IPS-20b (cell line): ENCODE data around the gene DEPDC5.

Experiments
- H3K27ac ChIP-seq: one replicate; pipeline ENCODE4 v1.5.1; 2013; ENCODE audit warnings: low read length
- H3K27me3 ChIP-seq: 2 replicates; pipeline ENCODE4 v1.6.1; 2013; ENCODE audit warnings: mild to moderate bottlenecking, low read length, inconsistent platforms; ENCODE audit not compliant: insufficient read depth
- H3K36me3 ChIP-seq: 2 replicates; pipeline ENCODE4 v1.6.1; 2013; ENCODE audit warnings: low read depth, mild to moderate bottlenecking, inconsistent platforms, low read length, moderate library complexity; ENCODE audit not compliant: insufficient read depth
- H3K4me1 ChIP-seq: 2 replicates; pipeline ENCODE4 v1.6.1; 2013; ENCODE audit warnings: mild to moderate bottlenecking, control low read depth, inconsistent platforms, low read length, moderate library complexity; ENCODE audit not compliant: insufficient read depth
- H3K4me3 ChIP-seq: 2 replicates; pipeline ENCODE4 v1.5.1; 2013; ENCODE audit warnings: mild to moderate bottlenecking, low read length, inconsistent platforms
- H3K9ac ChIP-seq: 2 replicates; pipeline ENCODE4 v1.6.1; 2013; ENCODE audit warnings: low read depth, mild to moderate bottlenecking, inconsistent platforms, low read length, moderate library complexity
- H3K9me3 ChIP-seq: 2 replicates; pipeline ENCODE4 v1.6.1; 2013; ENCODE audit warnings: mild to moderate bottlenecking, low read depth, low read length, inconsistent platforms; ENCODE audit not compliant: insufficient read depth

DEPDC5 gene

DNA sequence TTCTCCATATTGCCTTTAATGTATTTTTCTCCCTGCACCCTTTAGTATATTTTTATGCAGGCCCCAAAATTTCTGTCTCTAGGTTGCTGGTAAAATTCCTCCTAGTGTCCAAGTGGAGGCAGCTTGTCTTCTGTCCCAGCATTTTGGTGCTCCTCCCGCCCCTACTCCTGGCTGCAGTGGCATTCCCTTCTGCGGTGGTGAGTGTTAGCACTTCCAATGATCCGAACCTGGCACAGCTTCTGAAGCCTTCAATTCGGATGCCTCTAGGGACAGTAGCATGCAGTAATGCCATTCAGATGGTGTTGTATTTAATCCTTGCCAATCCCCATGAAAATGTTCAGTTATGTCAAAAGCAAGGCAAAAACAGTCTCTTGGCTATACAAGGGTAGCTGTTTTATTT lies 196.4 kb downstream of the DEPDC5 start:
- Histone ChIP-seq H3K36me3 (peaks cover 74% of the 10 kb centered on the region), H3K27me3 (no peaks in the 10 kb centered on the region), H3K27ac (no peak overlapping the region), H3K9ac (no peak overlapping the region; the same call in 1 of the 2 replicates), H3K9me3 (no peaks in the 10 kb centered on the region), H3K4me1 (peaks cover 31% of the 10 kb centered on the region), H3K4me3 (no peak overlapping the region)

DNA sequence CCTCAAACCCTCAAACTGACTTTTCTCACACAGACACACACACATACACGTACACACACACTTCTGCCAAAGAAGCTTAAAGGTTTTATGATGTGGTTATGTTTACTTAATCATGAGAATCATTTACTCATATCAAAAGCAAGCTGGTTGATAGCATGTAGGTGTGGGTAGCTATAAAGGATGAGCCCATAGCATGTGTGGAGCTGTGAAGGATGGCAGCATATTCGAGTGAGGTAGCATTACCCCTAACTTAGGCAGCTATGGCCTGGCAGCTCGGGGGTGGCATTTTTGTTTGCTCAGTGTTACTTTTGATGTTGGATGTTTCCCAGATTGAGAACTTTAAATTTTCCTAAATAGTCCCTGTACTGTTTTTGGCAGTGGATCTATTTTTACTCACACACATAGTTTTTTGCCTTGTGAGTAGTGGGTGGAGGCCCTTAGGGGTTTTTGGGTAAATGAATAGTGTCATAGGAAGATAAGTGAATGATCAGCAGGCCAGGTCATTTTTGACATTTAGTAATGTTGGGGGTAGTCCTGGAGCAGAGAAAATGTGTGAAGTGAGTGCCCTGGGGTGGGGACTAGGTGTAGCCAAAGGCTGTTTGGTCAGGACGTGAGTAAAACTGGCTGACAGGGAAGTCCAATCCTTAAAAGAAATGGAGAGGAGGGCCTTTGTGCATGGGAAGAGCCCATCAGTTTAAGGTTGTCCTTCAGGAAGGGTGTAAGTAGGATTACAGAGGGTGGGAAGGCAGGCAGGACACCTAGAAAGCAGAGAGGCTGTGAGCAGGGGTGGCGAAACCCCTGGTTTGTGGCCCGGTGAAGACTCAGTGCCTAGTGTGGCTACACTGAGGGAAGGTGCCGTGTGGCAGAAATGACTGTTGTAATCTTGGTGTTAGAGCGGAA lies 197.6 kb downstream of the DEPDC5 start:
- no peak overlapping the region for H3K4me3 ChIP-seq
- H3K9me3 ChIP-seq = no peaks in the 10 kb centered on the region
- H3K27me3 ChIP-seq = no peaks in the 10 kb centered on the region
- H3K27ac ChIP-seq = no peak overlapping the region
- peaks cover 23% of the 10 kb centered on the region for H3K4me1 ChIP-seq
- H3K9ac ChIP-seq = 0 out of 2 replicates have a peak overlapping the region, but pooled peaks have one; percentile 23
- peaks cover 76% of the 10 kb centered on the region for H3K36me3 ChIP-seq

DNA sequence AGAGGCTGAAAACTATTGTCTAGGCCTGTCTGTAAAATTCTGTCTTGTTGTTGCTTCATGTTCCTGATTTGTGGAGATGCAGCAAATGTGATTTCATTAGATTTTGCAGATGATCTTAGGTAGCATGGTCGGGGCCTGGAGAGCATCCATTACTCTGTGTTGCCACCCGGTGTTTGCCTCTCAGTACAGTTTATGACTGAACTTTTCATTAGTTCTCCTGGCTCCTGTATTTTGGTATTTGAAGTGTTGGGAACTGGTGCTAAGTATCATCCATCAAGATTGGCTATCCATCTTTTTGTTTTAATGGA lies 198.2 kb downstream of the DEPDC5 start:
- Histone ChIP-seq H3K4me1 (peaks cover 20% of the 10 kb centered on the region; the same call in 1 of the 2 replicates), H3K27me3 (no peaks in the 10 kb centered on the region), H3K36me3 (peaks cover 80% of the 10 kb centered on the region), H3K27ac (no peak overlapping the region), H3K9me3 (no peaks in the 10 kb centered on the region), H3K9ac (no peak overlapping the region), H3K4me3 (no peak overlapping the region)

DNA sequence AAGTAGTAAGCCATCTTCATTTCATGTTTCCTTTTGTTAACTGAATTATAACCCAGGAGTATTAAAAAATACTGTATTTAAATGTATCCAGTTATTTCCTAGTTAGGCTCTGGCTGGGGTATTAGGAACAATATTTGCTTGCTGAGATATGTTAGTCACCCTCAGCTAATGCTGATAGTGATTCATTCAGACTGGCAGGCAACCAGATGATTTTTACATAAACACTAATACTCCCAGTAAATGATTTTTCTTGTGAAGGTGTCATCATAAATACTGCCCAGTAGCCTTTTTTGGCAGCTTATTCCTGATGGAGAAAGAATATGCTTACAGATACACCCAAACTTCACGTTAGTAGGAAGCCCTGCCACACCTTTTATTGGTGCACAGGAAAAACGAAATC lies 198.7 kb downstream of the DEPDC5 start:
- peaks cover 80% of the 10 kb centered on the region for H3K36me3 ChIP-seq
- H3K4me3 ChIP-seq = no peak overlapping the region
- no peak overlapping the region for H3K27ac ChIP-seq
- H3K9me3 ChIP-seq = no peaks in the 10 kb centered on the region
- peaks cover 18% of the 10 kb centered on the region; the same call in 1 of the 2 replicates for H3K4me1 ChIP-seq
- no peak overlapping the region for H3K9ac ChIP-seq
- no peaks in the 10 kb centered on the region for H3K27me3 ChIP-seq

DNA sequence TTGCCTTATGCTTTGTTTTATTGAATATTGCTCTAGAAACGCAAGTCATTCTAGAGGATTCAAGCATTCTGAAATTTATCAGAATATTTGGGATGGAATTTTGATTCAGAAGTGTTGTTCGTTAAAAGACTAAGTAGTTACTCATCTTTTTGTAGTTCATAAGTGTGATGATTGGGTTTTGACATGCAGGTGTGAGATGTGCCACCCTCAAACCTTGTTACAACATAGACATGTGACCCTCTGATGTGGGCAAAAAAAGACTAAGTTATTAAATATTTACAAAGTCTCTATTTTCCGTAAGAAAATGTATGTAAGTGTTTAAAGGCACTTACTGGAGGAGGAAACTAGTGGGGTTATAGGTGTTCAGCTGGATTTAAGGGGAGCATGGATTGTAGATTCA lies 199.4 kb downstream of the DEPDC5 start:
- H3K4me1 ChIP-seq = peaks cover 18% of the 10 kb centered on the region; the same call in 1 of the 2 replicates

DNA sequence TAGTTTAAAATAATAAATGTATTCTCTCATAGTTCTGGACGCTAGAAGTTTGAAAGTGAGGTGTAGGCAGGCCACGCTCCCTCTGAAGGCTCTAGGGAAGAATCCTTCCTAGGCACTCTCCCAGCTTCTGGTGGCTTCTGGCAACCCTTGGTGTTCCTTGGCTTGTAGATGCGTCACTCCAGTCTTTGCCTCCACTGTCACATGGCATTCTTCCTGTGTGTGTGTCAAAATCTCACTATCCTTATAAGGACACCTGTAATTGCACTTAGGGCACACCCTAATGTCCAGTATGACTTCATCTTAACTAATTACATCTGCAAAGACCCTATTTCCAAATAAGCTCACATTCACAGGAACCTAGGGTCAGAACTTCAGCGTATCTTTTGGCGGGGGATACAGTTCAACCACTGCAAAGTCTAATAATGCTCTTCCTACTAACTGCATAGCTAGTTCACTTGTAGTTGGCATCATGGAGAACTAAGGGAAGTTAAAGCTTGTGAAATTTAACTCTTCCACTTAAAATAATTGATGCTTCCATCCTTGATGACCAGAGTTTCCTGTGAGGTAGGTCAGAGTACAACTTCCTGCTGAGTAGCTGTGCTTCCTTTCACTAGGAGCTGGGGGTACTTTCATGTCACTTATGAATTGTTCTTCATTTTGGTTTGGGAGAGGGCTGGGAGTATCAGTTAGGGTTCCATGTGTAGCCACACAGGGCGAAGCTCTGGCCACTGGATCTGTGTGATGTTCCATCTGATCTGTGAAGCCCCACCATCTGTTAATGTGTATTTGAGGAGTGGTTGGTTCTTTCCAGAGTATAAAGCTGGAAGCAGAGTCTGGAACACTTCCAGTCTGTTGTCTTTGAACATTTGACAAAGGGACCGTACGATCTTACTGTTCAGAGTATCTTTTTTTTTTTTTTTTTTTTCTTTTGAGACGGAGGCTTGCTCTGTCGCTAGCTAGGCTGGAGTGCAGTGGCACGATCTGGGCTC lies 201.0 kb downstream of the DEPDC5 start:
- Histone ChIP-seq H3K27me3 (no peaks in the 10 kb centered on the region), H3K4me3 (no peak overlapping the region), H3K27ac (no peak overlapping the region), H3K9me3 (no peaks in the 10 kb centered on the region), H3K36me3 (peaks cover 71% of the 10 kb centered on the region), H3K9ac (no peak overlapping the region), H3K4me1 (peaks cover 18% of the 10 kb centered on the region; the same call in 1 of the 2 replicates)

More for the DNA sequence above, 199.4 kb downstream of the DEPDC5 start:
- Histone ChIP-seq H3K27me3 (no peaks in the 10 kb centered on the region), H3K36me3 (peaks cover 80% of the 10 kb centered on the region), H3K9me3 (no peaks in the 10 kb centered on the region), H3K27ac (no peak overlapping the region), H3K4me3 (no peak overlapping the region; the same call in 1 of the 2 replicates), H3K9ac (no peak overlapping the region)

DNA sequence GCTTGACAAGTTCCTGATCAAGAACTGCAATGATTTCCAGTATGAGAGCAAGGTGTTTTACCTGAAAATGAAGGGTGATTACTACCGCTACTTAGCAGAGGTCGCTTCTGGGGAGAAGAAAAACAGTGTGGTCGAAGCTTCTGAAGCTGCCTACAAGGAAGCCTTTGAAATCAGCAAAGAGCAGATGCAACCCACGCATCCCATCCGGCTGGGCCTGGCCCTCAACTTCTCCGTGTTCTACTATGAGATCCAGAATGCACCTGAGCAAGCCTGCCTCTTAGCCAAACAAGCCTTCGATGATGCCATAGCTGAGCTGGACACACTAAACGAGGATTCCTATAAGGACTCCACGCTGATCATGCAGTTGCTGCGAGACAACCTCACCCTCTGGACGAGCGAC lies 202.5 kb downstream of the DEPDC5 start:
- Histone ChIP-seq H3K36me3 (peaks cover 57% of the 10 kb centered on the region), H3K27ac (no peak overlapping the region), H3K9me3 (no peaks in the 10 kb centered on the region), H3K4me1 (peaks cover 24% of the 10 kb centered on the region), H3K4me3 (no peak overlapping the region), H3K27me3 (no peaks in the 10 kb centered on the region), H3K9ac (no peak overlapping the region)
